Thoracic aorta (tissue), 2 donors: ENCODE measurements around the gene TCF7L2. TPM values are rescaled to one million over a fixed set of nuclear protein-coding genes. Genes with fewer than 3 reads are reported as not detected.

Experiments used
- ATAC-seq: fragments of 150-250 bp; one replicate; pipeline ENCODE4 v1.8.0; 2017; ENCODE audit warnings: low read depth; ENCODE audit not compliant: insufficient number of reproducible peaks, low FRiP score
- DNase-seq: peaks from one replicate; pipeline ENCODE4 v3.0.0-alpha.2; 2020; ENCODE audit warnings: low spot score
- H3K27ac ChIP-seq, 2 donors: fragments of 200-600 bp; sonication (generic); 1 replicate in 1 of 2; 2 replicates in 1 of 2; pipeline ENCODE4 v1.5.1; 2016; ENCODE audit warnings: mild to moderate bottlenecking in 2 of 2, moderate library complexity in 2 of 2
- H3K27me3 ChIP-seq: fragments of 200-600 bp; sonication (generic); replicated peaks from 2 replicates; pipeline ENCODE4 v1.6.0; 2016; ENCODE audit warnings: mild to moderate bottlenecking; ENCODE audit not compliant: insufficient read depth
- H3K36me3 ChIP-seq: fragments of 200-600 bp; sonication (generic); one replicate; pipeline ENCODE4 v1.5.1; 2016
- H3K4me1 ChIP-seq, 2 donors: fragments of 200-600 bp; sonication (generic); 1 replicate in 1 of 2; 2 replicates in 1 of 2; pipeline versions ENCODE4 v1.5.1 to v1.6.0; 2016; ENCODE audit warnings: low read depth in 2 of 2, mild to moderate bottlenecking in 1 of 2; ENCODE audit not compliant: control insufficient read depth in 1 of 2
- H3K4me3 ChIP-seq: fragments of 200-600 bp; sonication (generic); 2 replicates; pipeline ENCODE4 v1.5.1; 2016; ENCODE audit warnings: mild to moderate bottlenecking
- H3K9me3 ChIP-seq: fragments of 200-600 bp; sonication (generic); 2 replicates; pipeline ENCODE4 v1.5.1; 2016
- total RNA-seq, 2 donors: library from RNA; depleted of rRNA; stranded (reverse); fragments of >200 nt; gene quantifications; one replicate each; pipeline versions ENCODE4 v1.1.0 to v1.2.3, GENCODE V29; 2016
- TF ChIP-seq, protein P1 (sequence below): fragments of 200-600 bp; sonication (generic); IDR thresholded peaks from one replicate; pipeline ENCODE4 v1.5.1; 2019; ENCODE audit warnings: antibody characterized with exemption

The TCF7L2 gene
- total RNA-seq, 2 donors from 2014 or later: 21.4 to 50.5 TPM

- TF ChIP-seq, protein P1, sequence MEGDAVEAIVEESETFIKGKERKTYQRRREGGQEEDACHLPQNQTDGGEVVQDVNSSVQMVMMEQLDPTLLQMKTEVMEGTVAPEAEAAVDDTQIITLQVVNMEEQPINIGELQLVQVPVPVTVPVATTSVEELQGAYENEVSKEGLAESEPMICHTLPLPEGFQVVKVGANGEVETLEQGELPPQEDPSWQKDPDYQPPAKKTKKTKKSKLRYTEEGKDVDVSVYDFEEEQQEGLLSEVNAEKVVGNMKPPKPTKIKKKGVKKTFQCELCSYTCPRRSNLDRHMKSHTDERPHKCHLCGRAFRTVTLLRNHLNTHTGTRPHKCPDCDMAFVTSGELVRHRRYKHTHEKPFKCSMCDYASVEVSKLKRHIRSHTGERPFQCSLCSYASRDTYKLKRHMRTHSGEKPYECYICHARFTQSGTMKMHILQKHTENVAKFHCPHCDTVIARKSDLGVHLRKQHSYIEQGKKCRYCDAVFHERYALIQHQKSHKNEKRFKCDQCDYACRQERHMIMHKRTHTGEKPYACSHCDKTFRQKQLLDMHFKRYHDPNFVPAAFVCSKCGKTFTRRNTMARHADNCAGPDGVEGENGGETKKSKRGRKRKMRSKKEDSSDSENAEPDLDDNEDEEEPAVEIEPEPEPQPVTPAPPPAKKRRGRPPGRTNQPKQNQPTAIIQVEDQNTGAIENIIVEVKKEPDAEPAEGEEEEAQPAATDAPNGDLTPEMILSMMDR: no peak
- DNase-seq: no peak
- no peak for ATAC-seq
- peaks cover 38 to 95% of the 10 kb centered on the region in 2 donors for H3K4me1 ChIP-seq
- H3K36me3 ChIP-seq: no peaks in the 10 kb centered on the region
- no peaks in the 10 kb centered on the region for H3K9me3 ChIP-seq
- H3K4me3 ChIP-seq: no peak overlapping the region
- H3K27me3 ChIP-seq: no peaks in the 10 kb centered on the region
- H3K27ac ChIP-seq: peak overlapping the region; percentile 90 to 91
Measured at GRCh38 chr10:113056441-113057021, 106.5 kb downstream of the TCF7L2 start.

GRCh38 chr10:113057948-113058522, 108.0 kb downstream of the TCF7L2 start:
- no peaks in the 10 kb centered on the region for H3K9me3 ChIP-seq
- H3K27ac ChIP-seq: peak overlapping the region; percentile 90 to 91
- no peaks in the 10 kb centered on the region for H3K36me3 ChIP-seq
- DNase-seq: no peak
- TF ChIP-seq, protein P1: no peak
- no peaks in the 10 kb centered on the region for H3K27me3 ChIP-seq
- no peak overlapping the region for H3K4me3 ChIP-seq
- H3K4me1 ChIP-seq: peaks cover 27 to 95% of the 10 kb centered on the region in 2 donors
- no peak for ATAC-seq

DNA sequence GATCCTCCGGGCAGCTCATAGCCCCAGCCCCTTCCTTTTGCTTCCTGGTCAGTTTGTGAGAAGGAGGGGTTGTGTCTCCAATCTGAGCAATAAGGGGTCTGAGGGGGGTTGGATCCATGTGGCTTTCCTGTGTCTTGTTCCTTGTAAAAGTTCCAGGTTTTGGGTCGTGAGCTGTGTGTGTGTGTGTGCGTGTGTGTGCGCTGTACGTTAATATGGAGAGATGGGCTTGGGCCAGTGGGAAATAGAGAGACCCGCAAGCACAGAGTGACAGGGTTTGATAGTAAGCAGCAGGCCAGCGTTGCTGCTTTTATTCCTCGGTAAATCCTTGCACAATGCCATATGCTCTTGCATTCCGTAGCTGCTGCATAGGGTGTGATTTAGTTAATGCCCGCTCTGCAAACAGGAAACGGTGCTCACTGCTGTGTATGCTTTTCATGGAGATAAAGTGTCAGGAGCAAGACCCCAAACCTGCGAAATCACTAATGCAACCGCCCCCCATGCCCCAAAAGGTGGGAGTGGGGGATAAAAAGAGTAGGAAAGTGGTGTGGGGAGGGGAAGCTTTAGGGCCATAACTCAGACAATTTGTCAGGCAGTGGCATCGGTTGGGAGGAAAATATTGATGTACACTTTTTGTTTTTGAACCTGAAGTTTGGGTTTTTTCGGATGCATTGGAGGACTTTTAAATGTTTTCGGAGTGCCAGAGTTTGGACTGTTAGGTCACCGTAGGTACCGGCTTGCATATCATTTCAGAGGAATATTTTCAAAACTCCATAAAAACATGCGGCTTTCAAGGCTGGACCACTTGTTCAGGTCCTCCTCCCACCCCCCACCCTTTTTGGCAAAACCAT, 108.7 kb downstream of the TCF7L2 start:
- ATAC-seq (no peak), DNase-seq (no peak)
- Histone ChIP-seq H3K27me3 (no peaks in the 10 kb centered on the region), H3K4me3 (peak overlapping the region; percentile 50), H3K9me3 (no peaks in the 10 kb centered on the region), H3K4me1 (peaks cover 22 to 95% of the 10 kb centered on the region in 2 donors), H3K36me3 (no peaks in the 10 kb centered on the region), H3K27ac (peak overlapping the region; percentile 90 to 91)
- TF ChIP-seq, protein P1: no peak

DNA sequence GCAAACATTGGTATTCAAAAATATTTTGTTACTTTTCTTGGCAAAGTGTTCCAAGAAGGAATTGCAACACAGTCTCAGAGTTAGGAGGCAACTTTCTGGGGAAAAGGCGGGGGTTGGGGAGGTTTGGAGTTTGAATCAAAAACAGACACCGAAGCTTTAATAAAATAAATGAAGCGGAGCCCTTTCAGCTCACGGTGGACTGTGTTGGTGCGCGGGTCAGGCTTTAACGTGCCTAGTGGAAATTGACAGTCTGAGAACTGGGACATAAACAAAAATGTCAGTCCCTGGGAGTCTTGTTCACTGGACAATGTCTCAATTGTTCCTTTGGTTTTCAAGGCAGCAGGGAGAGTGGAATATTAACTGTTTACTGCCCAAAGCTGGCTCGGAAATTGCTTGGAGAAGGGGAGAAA, 109.3 kb downstream of the TCF7L2 start:
- H3K4me1 ChIP-seq: peaks cover 25 to 95% of the 10 kb centered on the region in 2 donors
- no peaks in the 10 kb centered on the region for H3K27me3 ChIP-seq
- no peaks in the 10 kb centered on the region for H3K36me3 ChIP-seq
- H3K4me3 ChIP-seq: peak overlapping the region; percentile 50
- no peaks in the 10 kb centered on the region for H3K9me3 ChIP-seq
- no peak for DNase-seq
- ATAC-seq: no peak
- peak overlapping the region; percentile 90 to 91 for H3K27ac ChIP-seq
- TF ChIP-seq, protein P1: no peak
